K562 (cell line): ENCODE results near the gene ABCC12. TPM values are rescaled to one million over a fixed set of nuclear protein-coding genes. Genes with fewer than 3 reads are reported as not detected.

Experiments
- BRD9 ChIP-seq: fragments of 450-650 bp; IDR thresholded peaks from 2 replicates; pipeline ENCODE4 v1.6.1; 2018; ENCODE audit warnings: low read depth; ENCODE audit not compliant: partially characterized antibody
- CAMTA2 ChIP-seq: fragments of 250-450 bp; sonication (Bioruptor Pico); conservative IDR thresholded peaks from 2 replicates; pipeline ENCODE4 v1.5.1; 2022
- HDAC6 ChIP-seq: IDR thresholded peaks from 2 replicates; pipeline ENCODE4 v1.6.1; 2012; ENCODE audit warnings: low read depth, mild to moderate bottlenecking, control low read depth, inconsistent platforms, low read length, moderate library complexity
- LCOR ChIP-seq: sonication (generic); formaldehyde crosslinking; IDR thresholded peaks from 2 replicates; pipeline ENCODE4 v1.8.0; 2022; ENCODE audit warnings: mild to moderate bottlenecking, missing genetic modification reagents
- NFE2L1 ChIP-seq: fragments of 450-650 bp; IDR thresholded peaks from 2 replicates; pipeline ENCODE4 v1.6.1; 2016; ENCODE audit warnings: missing genetic modification characterization, low read depth, mild to moderate bottlenecking, missing compliant biosample characterization, moderate library complexity, borderline replicate concordance
- NR2C1 ChIP-seq, 2 experiments: fragments of 450-650 bp; IDR thresholded peaks; 2 replicates each; pipeline ENCODE4 v1.6.1; 2017; ENCODE audit warnings: mild to moderate bottlenecking in 2 of 2, antibody characterized with exemption in 1 of 2, inconsistent platforms in 1 of 2, missing compliant biosample characterization in 1 of 2, missing genetic modification characterization in 1 of 2
- NRF1 ChIP-seq, 2 experiments: fragments of 450-650 bp; IDR thresholded peaks in 1 of 2; conservative IDR thresholded peaks in 1 of 2; 2 replicates each; pipeline ENCODE4 v1.6.1; 2014; ENCODE audit warnings: mild to moderate bottlenecking in 2 of 2
- POLR2A ChIP-seq: fragments of 450-650 bp; conservative IDR thresholded peaks from 2 replicates; pipeline ENCODE4 v1.6.1; 2016
- RHOXF2B ChIP-seq: fragments of 250-450 bp; sonication (Bioruptor Pico); conservative IDR thresholded peaks from 2 replicates; pipeline ENCODE4 v1.5.1; 2021
- STAT5A ChIP-seq: IDR thresholded peaks from 2 replicates; pipeline ENCODE4 v1.6.1; 2012; ENCODE audit warnings: low read length, inconsistent platforms, borderline replicate concordance
- ZFX ChIP-seq: sonication (generic); formaldehyde crosslinking; IDR thresholded peaks from 2 replicates; pipeline ENCODE4 v1.8.0; 2022; ENCODE audit warnings: mild to moderate bottlenecking, missing genetic modification reagents, moderate library complexity
- ZNF785 ChIP-seq: fragments of 250-450 bp; sonication (Bioruptor Pico); IDR thresholded peaks from 2 replicates; pipeline ENCODE4 v1.4.0; 2020; ENCODE audit warnings: mild to moderate bottlenecking
- polyA plus RNA-seq, 8 experiments: library from polyadenylated mRNA; depleted of rRNA in 4 of 8; stranded (reverse) in 5 of 8; unstranded in 3 of 8; fragments of >200 nt; fragmentation: Nextera tagmentation in 2 of 8; fragmentation: Illumina TruSeq in 1 of 8; extraction: Ambion mirVana in 2 of 8; extraction: Trizol in 1 of 8; gene quantifications; 2 replicates each; pipeline versions ENCODE4 v1.2.1 to v1.2.3, GENCODE V29; 2011 to 2014; ENCODE audit warnings: inconsistent platforms in 1 of 8, missing spikeins in 1 of 8
- total RNA-seq, 7 experiments: library from RNA; depleted of rRNA in 6 of 7; stranded (reverse); fragments of >200 nt in 6 of 7; fragmentation: Illumina TruSeq in 2 of 7; extraction: Trizol in 2 of 7; gene quantifications; 2 replicates each; pipeline versions ENCODE4 v1.2.1 to v1.2.3, GENCODE V29; 2011 to 2021; ENCODE audit warnings: low replicate concordance in 1 of 7
- TF ChIP-seq, protein P1 (sequence below): fragments of 450-650 bp; IDR thresholded peaks from 2 replicates; pipeline ENCODE4 v1.7.0; 2016; ENCODE audit warnings: borderline replicate concordance
- TF ChIP-seq, protein P2 (sequence below): sonication (generic); formaldehyde crosslinking; IDR thresholded peaks from 2 replicates; pipeline ENCODE4 v1.8.1; 2023; ENCODE audit warnings: mild to moderate bottlenecking, missing genetic modification reagents
- TF ChIP-seq, protein P3 (sequence below): sonication (generic); formaldehyde crosslinking; IDR thresholded peaks from 2 replicates; pipeline ENCODE4 v1.4.0; 2020; ENCODE audit warnings: mild to moderate bottlenecking, missing genetic modification reagents

Gene ABCC12
- total and polyA plus RNA-seq, 9 of the 15 experiments (the other 6 are each of a cell fraction or from before 2014, with no cell fraction given): not detected

DNA sequence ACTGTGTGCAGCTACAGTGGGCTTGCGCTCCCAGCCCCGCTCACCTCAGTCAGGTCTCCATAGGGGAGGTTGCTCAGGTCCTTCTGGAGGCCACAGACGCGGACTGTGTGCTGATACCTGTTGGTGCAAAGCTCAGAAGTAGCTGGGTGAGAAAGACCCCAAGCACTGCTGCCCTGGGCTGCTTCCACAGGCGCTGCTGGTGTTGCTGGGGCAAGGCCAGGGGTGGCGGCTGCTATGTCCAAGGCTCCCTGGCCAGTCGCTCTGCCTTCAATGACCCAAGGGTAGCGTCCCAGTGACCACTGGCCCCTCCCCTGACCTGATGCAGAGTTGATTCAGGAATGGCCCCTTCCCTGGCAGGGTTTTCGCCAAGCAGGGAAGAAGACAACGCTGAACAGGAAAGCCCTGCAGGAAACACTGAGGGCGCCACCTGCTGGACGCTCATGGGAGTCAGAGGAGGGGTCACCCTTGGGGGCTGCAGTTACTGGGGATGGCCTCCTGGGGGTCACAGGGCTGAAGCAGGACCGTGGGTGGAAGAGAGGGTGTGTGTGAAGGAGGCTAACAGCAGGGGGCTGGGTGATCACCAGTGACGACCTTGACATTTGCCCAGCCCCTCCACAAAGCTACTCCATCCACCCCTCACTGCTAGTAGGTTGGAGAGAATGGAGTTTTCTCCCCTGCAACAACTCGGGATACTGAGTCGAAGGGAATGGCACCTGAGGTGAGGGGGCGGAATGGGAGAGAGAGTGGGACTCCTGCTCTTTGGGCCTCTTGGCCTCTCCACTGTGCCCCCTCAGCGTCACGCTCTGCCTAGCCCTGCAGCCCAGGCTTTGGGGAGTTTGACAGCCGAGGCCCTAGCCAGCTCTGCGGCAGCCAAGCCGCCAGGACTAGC is 38.3 kb downstream of the ABCC12 start (continued):
- TF ChIP-seq, protein P1, sequence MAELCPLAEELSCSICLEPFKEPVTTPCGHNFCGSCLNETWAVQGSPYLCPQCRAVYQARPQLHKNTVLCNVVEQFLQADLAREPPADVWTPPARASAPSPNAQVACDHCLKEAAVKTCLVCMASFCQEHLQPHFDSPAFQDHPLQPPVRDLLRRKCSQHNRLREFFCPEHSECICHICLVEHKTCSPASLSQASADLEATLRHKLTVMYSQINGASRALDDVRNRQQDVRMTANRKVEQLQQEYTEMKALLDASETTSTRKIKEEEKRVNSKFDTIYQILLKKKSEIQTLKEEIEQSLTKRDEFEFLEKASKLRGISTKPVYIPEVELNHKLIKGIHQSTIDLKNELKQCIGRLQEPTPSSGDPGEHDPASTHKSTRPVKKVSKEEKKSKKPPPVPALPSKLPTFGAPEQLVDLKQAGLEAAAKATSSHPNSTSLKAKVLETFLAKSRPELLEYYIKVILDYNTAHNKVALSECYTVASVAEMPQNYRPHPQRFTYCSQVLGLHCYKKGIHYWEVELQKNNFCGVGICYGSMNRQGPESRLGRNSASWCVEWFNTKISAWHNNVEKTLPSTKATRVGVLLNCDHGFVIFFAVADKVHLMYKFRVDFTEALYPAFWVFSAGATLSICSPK: no peak
- no peak for TF ChIP-seq POLR2A
- TF ChIP-seq CAMTA2 (CRISPR knock-in tag): no peak
- TF ChIP-seq HDAC6: no peak
- no peak for TF ChIP-seq BRD9
- TF ChIP-seq, protein P2, sequence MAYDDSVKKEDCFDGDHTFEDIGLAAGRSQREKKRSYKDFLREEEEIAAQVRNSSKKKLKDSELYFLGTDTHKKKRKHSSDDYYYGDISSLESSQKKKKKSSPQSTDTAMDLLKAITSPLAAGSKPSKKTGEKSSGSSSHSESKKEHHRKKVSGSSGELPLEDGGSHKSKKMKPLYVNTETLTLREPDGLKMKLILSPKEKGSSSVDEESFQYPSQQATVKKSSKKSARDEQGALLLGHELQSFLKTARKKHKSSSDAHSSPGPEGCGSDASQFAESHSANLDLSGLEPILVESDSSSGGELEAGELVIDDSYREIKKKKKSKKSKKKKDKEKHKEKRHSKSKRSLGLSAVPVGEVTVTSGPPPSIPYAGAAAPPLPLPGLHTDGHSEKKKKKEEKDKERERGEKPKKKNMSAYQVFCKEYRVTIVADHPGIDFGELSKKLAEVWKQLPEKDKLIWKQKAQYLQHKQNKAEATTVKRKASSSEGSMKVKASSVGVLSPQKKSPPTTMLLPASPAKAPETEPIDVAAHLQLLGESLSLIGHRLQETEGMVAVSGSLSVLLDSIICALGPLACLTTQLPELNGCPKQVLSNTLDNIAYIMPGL: no peak
- no peak for TF ChIP-seq STAT5A
- TF ChIP-seq ZFX (CRISPR knock-in tag): no peak
- TF ChIP-seq NRF1 (conservative IDR thresholded peaks at IDR 0.05 in 1 of 2, IDR thresholded peaks at IDR 0.05 in 1 of 2): no peak
- TF ChIP-seq RHOXF2B (CRISPR knock-in tag): no peak
- no peak for TF ChIP-seq LCOR (CRISPR knock-in tag)
- no peak for TF ChIP-seq NFE2L1 (tag)
- TF ChIP-seq, protein P3, sequence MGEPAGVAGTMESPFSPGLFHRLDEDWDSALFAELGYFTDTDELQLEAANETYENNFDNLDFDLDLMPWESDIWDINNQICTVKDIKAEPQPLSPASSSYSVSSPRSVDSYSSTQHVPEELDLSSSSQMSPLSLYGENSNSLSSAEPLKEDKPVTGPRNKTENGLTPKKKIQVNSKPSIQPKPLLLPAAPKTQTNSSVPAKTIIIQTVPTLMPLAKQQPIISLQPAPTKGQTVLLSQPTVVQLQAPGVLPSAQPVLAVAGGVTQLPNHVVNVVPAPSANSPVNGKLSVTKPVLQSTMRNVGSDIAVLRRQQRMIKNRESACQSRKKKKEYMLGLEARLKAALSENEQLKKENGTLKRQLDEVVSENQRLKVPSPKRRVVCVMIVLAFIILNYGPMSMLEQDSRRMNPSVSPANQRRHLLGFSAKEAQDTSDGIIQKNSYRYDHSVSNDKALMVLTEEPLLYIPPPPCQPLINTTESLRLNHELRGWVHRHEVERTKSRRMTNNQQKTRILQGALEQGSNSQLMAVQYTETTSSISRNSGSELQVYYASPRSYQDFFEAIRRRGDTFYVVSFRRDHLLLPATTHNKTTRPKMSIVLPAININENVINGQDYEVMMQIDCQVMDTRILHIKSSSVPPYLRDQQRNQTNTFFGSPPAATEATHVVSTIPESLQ (CRISPR knock-in tag): no peak
- no peak for TF ChIP-seq NR2C1 (IDR thresholded peaks at IDR 0.05)
- no peak for TF ChIP-seq NR2C1 (tag; IDR thresholded peaks at IDR 0.05)
- no peak for TF ChIP-seq ZNF785 (CRISPR knock-in tag)
